Heart left ventricle (tissue), 13 donors: ENCODE data around the gene NBPF3.
"Not testable (repeated sequence)": the region's sequence is repeated elsewhere in the genome, so short reads cannot be mapped to it uniquely, and the experiment has no call there.

Experiments used
- CTCF ChIP-seq, 12 donors: fragments of 200-600 bp; sonication (generic) in 4 of 12; IDR thresholded peaks; one replicate each; pipeline versions ENCODE4 v1.5.0 to v1.8.0; 2018 to 2022; ENCODE audit warnings: antibody characterized with exemption in 12 of 12, mild to moderate bottlenecking in 5 of 12
- POLR2A ChIP-seq, 2 donors: fragments of 450-650 bp; IDR thresholded peaks; one replicate each; pipeline ENCODE4 v1.6.1; 2017; ENCODE audit warnings: antibody characterized with exemption in 2 of 2, mild to moderate bottlenecking in 2 of 2, moderate library complexity in 2 of 2
- donor health status: ischemic (EF 13 %, LVEDD 7.1; RV severe dilation, severe dysfunction).
- donor health status: DM: no; HTN: yes; CAD: no.
- donor health status: DM: no; HTN: no; CAD: no.
- donor health status: ischemic (EF 25% LVEDD 6.9; RV normal size, moderate dysfunction).
- donor health status: ischemic (EF 25% LVEDD 5.7; RV mildly dilated, moderate dysfunction).
- donor health status: ischemic (EF 35%, LVEDD 5.7; RV mildly dilated, moderate dysfunction).
- donor health status: nonischemic (EF 11% LVEDD 7.7; RV severe dilation, severe dysfunction).
- donor health status: DM: yes; HTN: yes; CAD: no.
- donor health status: PGD.
- donor health status: ischemic (EF 29% LVEDD 5.4; RV normal size, mild dysfunction).
- donor health status: nonischemic (EF 23%, LVEDD 6.1; RV moderate dilation, normal function).

DNA sequence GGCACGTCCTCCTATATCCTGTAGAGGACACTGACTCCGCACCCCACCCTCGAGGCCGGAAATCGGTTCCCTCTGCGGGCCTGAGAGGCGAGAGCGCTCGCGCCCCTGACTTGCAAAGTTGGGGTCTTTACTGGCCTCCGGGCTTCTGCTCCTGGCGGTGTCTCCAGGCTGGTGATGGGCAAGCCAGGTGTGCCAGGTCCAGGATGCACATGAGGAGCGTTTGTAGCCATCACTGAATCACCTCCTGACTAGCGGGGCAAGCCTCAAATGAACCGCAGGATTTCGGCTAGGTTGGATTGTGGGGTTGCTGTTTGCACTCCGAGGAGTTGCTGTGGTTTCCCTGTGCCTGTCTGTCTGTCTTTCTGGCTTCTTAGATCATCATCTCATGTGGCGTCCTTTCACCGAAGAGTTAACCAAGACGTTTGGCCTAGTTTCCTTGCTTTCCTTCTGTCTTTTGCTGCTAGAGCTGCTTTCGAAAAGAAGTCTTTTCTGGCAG lies 741 bp downstream of the NBPF3 start:
- TF ChIP-seq CTCF, POLR2A (IDR thresholded peaks at IDR 0.05): not testable (repeated sequence)
